ENCODE results near the gene ECEL1.
"Not testable (repeated sequence)": the region's sequence is repeated elsewhere in the genome, so short reads cannot be mapped to it uniquely, and the experiment has no call there.

Gene ECEL1

GRCh38 chr2:232487385-232488096 is at the start of gene ECEL1:
TSS of gene ECEL1 (minus strand) at chr2:232487834. CDS start at chr2:232486653, 1,181 bp downstream.
- no peak for DNase-seq (ENCODE audit: low read depth)

- DNase-seq (ENCODE audit: low read depth), result no peak
Observed at GRCh38 chr2:232537079-232537478, 49.4 kb upstream of the ECEL1 start.

GRCh38 chr2:232535761-232536530 is 48.3 kb upstream of the ECEL1 start:
- no peak for DNase-seq (ENCODE audit: low read depth)

GRCh38 chr2:232534940-232535651 is 47.5 kb upstream of the ECEL1 start:
- no peak for DNase-seq (ENCODE audit: low read depth)

- no peak for DNase-seq (ENCODE audit: low read depth)
Observed at GRCh38 chr2:232533944-232534710, 46.5 kb upstream of the ECEL1 start.

- DNase-seq (ENCODE audit: low read depth), result not testable (repeated sequence)
Observed at GRCh38 chr2:232532821-232533220, 45.2 kb upstream of the ECEL1 start.

GRCh38 chr2:232532419-232532818 is 44.8 kb upstream of the ECEL1 start:
- no peak for DNase-seq (ENCODE audit: low read depth)

GRCh38 chr2:232530626-232531260 is 43.1 kb upstream of the ECEL1 start:
- no peak for DNase-seq (ENCODE audit: low read depth)

- no peak for DNase-seq (ENCODE audit: low read depth)
Observed at GRCh38 chr2:232529806-232530547, 42.3 kb upstream of the ECEL1 start.

GRCh38 chr2:232528746-232529460 is 41.3 kb upstream of the ECEL1 start:
- no peak for DNase-seq (ENCODE audit: low read depth)

- DNase-seq (ENCODE audit: low read depth), result no peak
Observed at GRCh38 chr2:232527905-232528470, 40.4 kb upstream of the ECEL1 start.

- no peak for DNase-seq (ENCODE audit: low read depth)
Observed at GRCh38 chr2:232526372-232526941, 38.8 kb upstream of the ECEL1 start.

GRCh38 chr2:232525791-232526371 is 38.2 kb upstream of the ECEL1 start, which contains the start of gene CHRND:
TSS of gene CHRND (plus strand) at chr2:232526160. CDS start at chr2:232526216, 56 bp downstream.
- DNase-seq (ENCODE audit: low read depth), result no peak

- no peak for DNase-seq (ENCODE audit: low read depth)
Observed at GRCh38 chr2:232525199-232525598, 37.6 kb upstream of the ECEL1 start.

GRCh38 chr2:232524771-232525170 is 37.1 kb upstream of the ECEL1 start:
- no peak for DNase-seq (ENCODE audit: low read depth)

- no peak for DNase-seq (ENCODE audit: low read depth)
Observed at GRCh38 chr2:232523682-232524597, 36.3 kb upstream of the ECEL1 start.

GRCh38 chr2:232523402-232523681 is 35.7 kb upstream of the ECEL1 start:
- no peak for DNase-seq (ENCODE audit: low read depth)
